HCT116 (cell line): ENCODE measurements around the gene EVA1A.

ENCODE experiments used
- CTCF ChIP-seq, 3 experiments: fragments of 200-600 bp in 1 of 3; sonication (generic) in 1 of 3; IDR thresholded peaks in 2 of 3; conservative IDR thresholded peaks in 1 of 3; 2 replicates each; pipeline ENCODE4 v1.5.1; 2012 to 2017; ENCODE audit warnings: low read depth in 2 of 3, low read length in 2 of 3, antibody characterized with exemption in 1 of 3, borderline replicate concordance in 1 of 3, control low read depth in 1 of 3, mild to moderate bottlenecking in 1 of 3, mixed read lengths in 1 of 3, mixed run types in 1 of 3, moderate library complexity in 1 of 3; ENCODE audit not compliant: insufficient read depth in 1 of 3
- EZH2phosphoT487 ChIP-seq: fragments of 200-600 bp; IDR thresholded peaks from 2 replicates; pipeline ENCODE4 v1.6.1; 2018; ENCODE audit warnings: antibody characterized with exemption, borderline replicate concordance
- MAX ChIP-seq: IDR thresholded peaks from 2 replicates; pipeline ENCODE4 v1.6.1; 2012
- POLR2A ChIP-seq: IDR thresholded peaks from 2 replicates; pipeline ENCODE4 v1.7.0; 2011; ENCODE audit warnings: borderline replicate concordance; ENCODE audit not compliant: insufficient read depth, insufficient read length; ENCODE audit errors: extremely low read depth
- POLR2AphosphoS5 ChIP-seq: IDR thresholded peaks from 2 replicates; pipeline ENCODE4 v1.6.1; 2011; ENCODE audit warnings: mild to moderate bottlenecking, low read depth, low read length, moderate library complexity
- REST ChIP-seq: IDR thresholded peaks from 2 replicates; pipeline ENCODE4 v1.6.1; 2012; ENCODE audit warnings: low read depth
- SP1 ChIP-seq: IDR thresholded peaks from 2 replicates; pipeline ENCODE4 v1.6.1; 2012; ENCODE audit warnings: low read depth
- TCF7L2 ChIP-seq: IDR thresholded peaks from 2 replicates; pipeline ENCODE4 v1.7.0; 2011; ENCODE audit warnings: borderline replicate concordance, inconsistent platforms; ENCODE audit not compliant: insufficient read depth, insufficient read length; ENCODE audit errors: extremely low read depth
- YY1 ChIP-seq: IDR thresholded peaks from 2 replicates; pipeline ENCODE4 v1.6.1; 2011; ENCODE audit warnings: low read length, low read depth, moderate library complexity, mild to moderate bottlenecking; ENCODE audit not compliant: insufficient replicate concordance; ENCODE audit errors: extremely low read depth
- ZNF274 ChIP-seq: fragments of 200-500 bp; sonication (Bioruptor generic); IDR thresholded peaks from 2 replicates; pipeline ENCODE4 v1.6.1; 2014; ENCODE audit warnings: mild to moderate bottlenecking, low read depth, low read length, inconsistent platforms

GRCh38 chr2:75545387-75545786 lies 15.4 kb downstream of the EVA1A start:
- TF ChIP-seq MAX = no peak
- no peak for TF ChIP-seq POLR2A
- no peak for TF ChIP-seq CTCF (IDR thresholded peaks at IDR 0.05 in 2 of 3, conservative IDR thresholded peaks at IDR 0.05 in 1 of 3; ENCODE audit: borderline replicate concordance in 1 of 3, insufficient read depth in 1 of 3, low read depth in 2 of 3, low read length in 2 of 3)
- no peak for TF ChIP-seq REST
- no peak for TF ChIP-seq EZH2phosphoT487
- no peak for TF ChIP-seq YY1
- no peak for TF ChIP-seq POLR2AphosphoS5
- TF ChIP-seq SP1 = no peak
- no peak for TF ChIP-seq ZNF274
- TF ChIP-seq TCF7L2 = no peak
